BJ (cell line): ENCODE data around the gene MTARC2. TPM values are rescaled to one million over a fixed set of nuclear protein-coding genes. Genes with fewer than 3 reads are reported as not detected.
A peak's percentile ranks its signal among the peaks of the same experiment; 100 is the strongest.

ENCODE experiments used
- CTCF ChIA-PET: fragments of 350-600 bp; formaldehyde crosslinking; extraction: SDS; loops from one replicate; lab custom pipeline; 2021; ENCODE audit warnings: antibody characterized with exemption, inconsistent platforms; lab: Yijun Ruan, JAX
- POLR2A ChIA-PET: fragments of 300-600 bp; sonication (Branson Sonifier 250); formaldehyde crosslinking; extraction: SDS; loops from one replicate; lab custom pipeline; 2021; ENCODE audit warnings: antibody characterized with exemption; lab: Charles Lee
- DNase-seq: peaks from one replicate; pipeline ENCODE4 v3.0.0-alpha.2; 2011; ENCODE audit warnings: low read depth
- H3K27me3 ChIP-seq: 2 replicates; pipeline ENCODE4 v1.6.0; 2011; ENCODE audit warnings: low read length; ENCODE audit not compliant: control insufficient read depth, insufficient read depth
- H3K36me3 ChIP-seq: 2 replicates; pipeline ENCODE4 v1.5.1; 2011; ENCODE audit warnings: low read length; ENCODE audit not compliant: control insufficient read depth, insufficient read depth
- H3K4me3 ChIP-seq: 2 replicates; pipeline ENCODE4 v1.5.1; 2011; ENCODE audit warnings: low read depth, mild to moderate bottlenecking, control low read depth, low read length
- CTCF ChIP-seq: IDR thresholded peaks from 2 replicates; pipeline ENCODE4 v1.5.1; 2011; ENCODE audit warnings: low read depth, mild to moderate bottlenecking, control low read depth, inconsistent platforms, low read length, moderate library complexity; ENCODE audit not compliant: insufficient read depth
- polyA plus RNA-seq: library from polyadenylated mRNA; depleted of rRNA; stranded (reverse); fragments of >200 nt; gene quantifications from 2 replicates; pipeline ENCODE4 v1.2.3, GENCODE V29; 2011

Gene MTARC2
- polyA plus RNA-seq, 1 experiment: 5.7 TPM

- DNase-seq: no peak
- ChIA-PET CTCF (interaction anchor here (0.7 to 7.3 kb wide), 9 partner anchors 14 to 554 kb away, joined by 3 to 64 read pairs (median 3); partner anchors contain the start of gene MTARC1), POLR2A (no interaction called here)
- Histone ChIP-seq H3K4me3 (no peak overlapping the region), H3K36me3 (peaks cover 6% of the 10 kb centered on the region), H3K27me3 (no peaks in the 10 kb centered on the region)
- no peak for TF ChIP-seq CTCF
These were observed 24.7 kb downstream of the MTARC2 start for GRCh38 chr1:220772846-220773245.

- ChIA-PET CTCF (interaction anchor here (0.6 to 7.3 kb wide), 29 partner anchors 12 to 784 kb away, joined by 3 to 89 read pairs (median 5); partner anchors contain the start of genes MTARC1 and MTARC2), POLR2A (no interaction called here)
These were observed 27.2 kb downstream of the MTARC2 start for GRCh38 chr1:220775240-220775853.

GRCh38 chr1:220776254-220776653 lies 28.1 kb downstream of the MTARC2 start:
- no peak for DNase-seq
- H3K36me3 ChIP-seq: no peaks in the 10 kb centered on the region
- no peaks in the 10 kb centered on the region for H3K27me3 ChIP-seq
- ChIA-PET CTCF (interaction anchor here (0.5 to 7.3 kb wide), 37 partner anchors 8 to 589 kb away, joined by 3 to 89 read pairs (median 5); partner anchors contain the start of genes MTARC1 and MTARC2), POLR2A (no interaction called here)
- no peak for TF ChIP-seq CTCF
- H3K4me3 ChIP-seq: no peak overlapping the region

More at GRCh38 chr1:220775240-220775853, 27.2 kb downstream of the MTARC2 start:
- peaks cover 4% of the 10 kb centered on the region for H3K36me3 ChIP-seq
- H3K27me3 ChIP-seq: no peaks in the 10 kb centered on the region
- H3K4me3 ChIP-seq: no peak overlapping the region
- no peak for DNase-seq
- TF ChIP-seq CTCF: peak; percentile 87

GRCh38 chr1:220776720-220777326 lies 28.7 kb downstream of the MTARC2 start:
- H3K36me3 ChIP-seq: no peaks in the 10 kb centered on the region
- no peaks in the 10 kb centered on the region for H3K27me3 ChIP-seq
- CTCF ChIA-PET: interaction anchor here (0.5 to 7.3 kb wide), 39 partner anchors 8 to 590 kb away, joined by 3 to 89 read pairs (median 5); partner anchors contain the start of genes MTARC1 and MTARC2
- POLR2A ChIA-PET: no interaction called here
- H3K4me3 ChIP-seq: no peak overlapping the region
- TF ChIP-seq CTCF: peak; percentile 93
- DNase-seq: peak; percentile 4

- ChIA-PET CTCF (interaction anchor here (0.6 to 8.0 kb wide), 3 partner anchors 8 to 250 kb away, joined by 3 to 64 read pairs (median 3); no protein-coding TSS in a partner anchor), POLR2A (no interaction called here)
- no peaks in the 10 kb centered on the region for H3K27me3 ChIP-seq
- no peak for DNase-seq
- no peaks in the 10 kb centered on the region for H3K36me3 ChIP-seq
- TF ChIP-seq CTCF: no peak
- no peak overlapping the region for H3K4me3 ChIP-seq
These were observed 35.3 kb downstream of the MTARC2 start for GRCh38 chr1:220783453-220783852.
